A549 (cell line): ENCODE data around the gene CDK5R1. TPM values are rescaled to one million over a fixed set of nuclear protein-coding genes. Genes with fewer than 3 reads are reported as not detected.

Experiments used
- ATAC-seq, 2 experiments: fragments of 200-7000 bp in 1 of 2; fragments of >200 bp in 1 of 2; cut with Nextera tagmentation in 1 of 2; cut with Tn5 transposase in 1 of 2; 3 replicates each; pipeline versions ENCODE4 v1.8.0 to v1.9.1; 2018 to 2020; ENCODE audit warnings: mild to moderate bottlenecking in 1 of 2, moderate library complexity in 1 of 2
- CTCF ChIA-PET: fragments of 300-600 bp; sonication (Branson Sonifier 250); formaldehyde crosslinking; extraction: SDS; loops from one replicate; lab custom pipeline; 2021; ENCODE audit warnings: antibody characterized with exemption, inconsistent platforms; lab: Yijun Ruan, JAX
- POLR2A ChIA-PET: fragments of 350-600 bp; formaldehyde crosslinking; extraction: SDS; loops from one replicate; lab custom pipeline; 2021; ENCODE audit warnings: antibody characterized with exemption, inconsistent platforms; lab: Yijun Ruan, JAX
- DNase-seq, 2 experiments: peaks; one replicate each; pipeline versions ENCODE4 v3.0.0 to v3.0.0-alpha.2; 2011 to 2016; ENCODE audit warnings: low read depth in 1 of 2, low spot score in 1 of 2
- FAIRE-seq: peaks from 2 replicates; lab custom pipeline; 2011; peaks lifted over from hg19 to GRCh38; lab: Jason Lieb, UNC
- H3K27ac ChIP-seq, 2 experiments: fragments of >200 bp; sonication (Bioruptor Twin); formaldehyde crosslinking; 3 replicates each; pipeline ENCODE4 v1.5.1; 2016 to 2017
- H3K4me1 ChIP-seq: fragments of >200 bp; sonication (Bioruptor Twin); formaldehyde crosslinking; 3 replicates; pipeline ENCODE4 v1.6.1; 2016
- H3K4me2 ChIP-seq: fragments of >200 bp; sonication (Bioruptor Twin); formaldehyde crosslinking; 3 replicates; pipeline ENCODE4 v1.6.1; 2016
- H3K4me3 ChIP-seq: fragments of >200 bp; sonication (Bioruptor Twin); formaldehyde crosslinking; 3 replicates; pipeline ENCODE4 v1.5.1; 2016
- H3K9me3 ChIP-seq: fragments of >200 bp; sonication (Bioruptor Twin); formaldehyde crosslinking; 3 replicates; pipeline ENCODE4 v1.6.1; 2016
- CBX8 ChIP-seq: fragments of 200-600 bp; sonication (generic); IDR thresholded peaks from 2 replicates; pipeline ENCODE4 v1.6.1; 2016
- CEBPB ChIP-seq, 2 experiments: fragments of >200 bp in 1 of 2; sonication (Bioruptor Twin) in 1 of 2; formaldehyde crosslinking in 1 of 2; IDR thresholded peaks; 2 replicates each; pipeline ENCODE4 v1.6.1; 2012 to 2016
- CHD2 ChIP-seq: fragments of 150-350 bp; IDR thresholded peaks from 2 replicates; pipeline ENCODE4 v1.6.1; 2014; ENCODE audit warnings: low read length; ENCODE audit not compliant: partially characterized antibody
- CTCF ChIP-seq: fragments of >200 bp; sonication (Bioruptor Twin); formaldehyde crosslinking; IDR thresholded peaks from 3 replicates; pipeline ENCODE4 v1.5.1; 2016
- EHMT2 ChIP-seq: fragments of 200-600 bp; sonication (generic); IDR thresholded peaks from 2 replicates; pipeline ENCODE4 v1.6.1; 2016; ENCODE audit warnings: antibody characterized with exemption, low read depth, mild to moderate bottlenecking, moderate library complexity
- ESRRA ChIP-seq: fragments of 150-350 bp; IDR thresholded peaks from 2 replicates; pipeline ENCODE4 v1.6.1; 2014; ENCODE audit warnings: mild to moderate bottlenecking, low read length, borderline replicate concordance
- GATA3 ChIP-seq: IDR thresholded peaks from 2 replicates; pipeline ENCODE4 v1.6.1; 2012; ENCODE audit warnings: borderline replicate concordance
- HES2 ChIP-seq: fragments of >200 bp; sonication (Bioruptor Twin); formaldehyde crosslinking; IDR thresholded peaks from 2 replicates; pipeline ENCODE4 v1.6.1; 2016
- HOXA7 ChIP-seq: fragments of 250-450 bp; sonication (Bioruptor Pico); IDR thresholded peaks from 2 replicates; pipeline ENCODE4 v1.5.0; 2020; ENCODE audit warnings: mild to moderate bottlenecking, moderate library complexity
- HOXB13 ChIP-seq: fragments of 250-450 bp; sonication (Bioruptor Pico); IDR thresholded peaks from 2 replicates; pipeline ENCODE4 v1.5.0; 2020; ENCODE audit warnings: low read depth, mild to moderate bottlenecking, moderate library complexity
- KDM1A ChIP-seq: fragments of 200-600 bp; sonication (generic); IDR thresholded peaks from 2 replicates; pipeline ENCODE4 v1.6.1; 2016; ENCODE audit warnings: low read depth, mild to moderate bottlenecking
- MAFK ChIP-seq: fragments of 450-650 bp; IDR thresholded peaks from 2 replicates; pipeline ENCODE4 v1.6.1; 2014; ENCODE audit not compliant: partially characterized antibody
- MAX ChIP-seq: IDR thresholded peaks from 2 replicates; pipeline ENCODE4 v1.6.1; 2012
- MYC ChIP-seq: IDR thresholded peaks from 2 replicates; pipeline ENCODE4 v1.6.1; 2012; ENCODE audit warnings: mild to moderate bottlenecking, inconsistent platforms, low read length, improper control_type of control experiment, borderline replicate concordance
- NFE2L2 ChIP-seq: fragments of 150-350 bp; conservative IDR thresholded peaks from 2 replicates; pipeline ENCODE4 v1.6.1; 2014; ENCODE audit warnings: low read length
- NPAS2 ChIP-seq: fragments of 250-450 bp; sonication (Bioruptor Pico); IDR thresholded peaks from 2 replicates; pipeline ENCODE4 v1.8.0; 2022; ENCODE audit warnings: mild to moderate bottlenecking, moderate library complexity, borderline replicate concordance
- PBX3 ChIP-seq: IDR thresholded peaks from 2 replicates; pipeline ENCODE4 v1.6.1; 2012
- PHF8 ChIP-seq: fragments of 200-600 bp; sonication (generic); IDR thresholded peaks from 2 replicates; pipeline ENCODE4 v1.6.1; 2016; ENCODE audit warnings: low read depth, mild to moderate bottlenecking, antibody characterized with exemption, moderate library complexity, borderline replicate concordance
- POLR2A ChIP-seq: IDR thresholded peaks from 2 replicates; pipeline ENCODE4 v1.6.1; 2012; ENCODE audit warnings: mild to moderate bottlenecking, low read length
- POLR2AphosphoS2 ChIP-seq: conservative IDR thresholded peaks from 2 replicates; pipeline ENCODE4 v1.6.1; 2012; ENCODE audit warnings: low read length, improper control_type of control experiment, inconsistent platforms
- RAD21 ChIP-seq, 2 experiments: fragments of >200 bp in 1 of 2; sonication (Bioruptor Twin) in 1 of 2; formaldehyde crosslinking in 1 of 2; IDR thresholded peaks in 1 of 2; conservative IDR thresholded peaks in 1 of 2; 2 replicates in 1 of 2; 3 replicates in 1 of 2; pipeline ENCODE4 v1.6.1; 2012 to 2018; ENCODE audit warnings: inconsistent platforms in 1 of 2
- RNF2 ChIP-seq: fragments of 200-600 bp; sonication (generic); IDR thresholded peaks from 2 replicates; pipeline ENCODE4 v1.6.1; 2016; ENCODE audit warnings: low read depth, mild to moderate bottlenecking, antibody characterized with exemption, moderate library complexity, borderline replicate concordance
- SMC3 ChIP-seq: fragments of >200 bp; sonication (Bioruptor Twin); formaldehyde crosslinking; IDR thresholded peaks from 3 replicates; pipeline ENCODE4 v1.6.1; 2018; ENCODE audit warnings: inconsistent platforms
- TFCP2L1 ChIP-seq: fragments of 250-450 bp; sonication (Bioruptor Pico); IDR thresholded peaks from 2 replicates; pipeline ENCODE4 v1.5.0; 2021; ENCODE audit warnings: mild to moderate bottlenecking
- TP53 ChIP-seq: fragments of 250-450 bp; sonication (Bioruptor Pico); IDR thresholded peaks from 2 replicates; pipeline ENCODE4 v1.5.0; 2021; ENCODE audit warnings: mild to moderate bottlenecking, moderate library complexity
- ZC3H11A ChIP-seq: fragments of 450-650 bp; IDR thresholded peaks from 2 replicates; pipeline ENCODE4 v1.6.1; 2014; ENCODE audit warnings: antibody characterized with exemption, mild to moderate bottlenecking
- ZNF302 ChIP-seq: fragments of 250-450 bp; sonication (Bioruptor Pico); IDR thresholded peaks from 2 replicates; pipeline ENCODE4 v1.9.0; 2021; ENCODE audit warnings: inconsistent platforms, mild to moderate bottlenecking, moderate library complexity
- WGBS: methylation state at CpG from one replicate; pipeline ENCODE4 v1.1.6; 2017; ENCODE audit errors: missing lambda C conversion rate; 5-methylcytosine and 5-hydroxymethylcytosine counted together
- polyA plus RNA-seq, 4 experiments: library from polyadenylated mRNA; depleted of rRNA in 3 of 4; stranded (reverse); fragments of >200 nt; fragmentation: RNase III in 1 of 4; extraction: RNeasy Plus Mini Kit Qiagen cat#74134 plus additional on column Dnase treatment in 1 of 4; gene quantifications; 2 replicates in 3 of 4; 3 replicates in 1 of 4; pipeline ENCODE4 v1.2.3, GENCODE V29; 2011 to 2017

The CDK5R1 gene
- polyA plus RNA-seq, 2 of the 4 experiments (the other 2 are of a cell fraction), result 0.93 to 2.8 TPM

- Histone ChIP-seq H3K9me3 (no peaks in the 10 kb centered on the region), H3K4me1 (peaks cover 6% of the 10 kb centered on the region; the same call in 1 of the 3 replicates), H3K27ac (no peak overlapping the region), H3K4me2 (no peak overlapping the region), H3K4me3 (no peak overlapping the region)
- FAIRE-seq (peak; percentile 51), ATAC-seq (peak; percentile 50 to 63)
- WGBS, result 67% methylated on average over 6 of the region's 7 CpGs
- CTCF ChIA-PET, result interaction anchor here (0.7 to 23.7 kb wide), 16 partner anchors 8 to 423 kb away, joined by 3 to 298 read pairs (median 5); partner anchors contain the start of gene PSMD11
- TF ChIP-seq CTCF, result peak; percentile 47
- TF ChIP-seq ESRRA, result no peak
- TF ChIP-seq SMC3, result 0 out of 3 replicates have a peak, but pooled peaks have one; percentile 32
- peak; percentile 84; the same call in 1 of the 2 replicates for TF ChIP-seq POLR2AphosphoS2
- TF ChIP-seq RAD21 (conservative IDR thresholded peaks at IDR 0.05 in 1 of 2, IDR thresholded peaks at IDR 0.05 in 1 of 2), result peak; percentile 52
- TF ChIP-seq TP53 (CRISPR knock-in tag), result peak; percentile 77; the same call in 1 of the 2 replicates
- TF ChIP-seq NPAS2 (CRISPR knock-in tag), result no peak
- 0 out of 4 replicates have a peak, but pooled peaks of 1 of the 2 experiments have one; percentile 56 for TF ChIP-seq CEBPB (IDR thresholded peaks at IDR 0.05)
- TF ChIP-seq HOXA7 (CRISPR knock-in tag), result peak; percentile 76; the same call in 1 of the 2 replicates
- TF ChIP-seq, all 56 proteins: peak for 7
- POLR2A ChIA-PET, result no interaction called here
- peak; percentile 69 to 70 for DNase-seq
These were observed 3.3 kb upstream of the CDK5R1 start for GRCh38 chr17:32483451-32484019.

- H3K4me1 ChIP-seq, result peaks cover 6% of the 10 kb centered on the region; the same call in 1 of the 3 replicates
- H3K9me3 ChIP-seq, result no peaks in the 10 kb centered on the region
- no peak for FAIRE-seq
- H3K27ac ChIP-seq, result no peak overlapping the region
- WGBS, result 90% methylated on average over 4 of the region's 4 CpGs
- H3K4me3 ChIP-seq, result no peak overlapping the region
- TF ChIP-seq HOXA7 (CRISPR knock-in tag), result no peak
- TF ChIP-seq PBX3, result no peak
- no peak for TF ChIP-seq ZC3H11A
- no peak for TF ChIP-seq MAFK
- TF ChIP-seq TFCP2L1 (CRISPR knock-in tag), result no peak
- TF ChIP-seq PHF8, result no peak
- no peak for TF ChIP-seq RAD21 (conservative IDR thresholded peaks at IDR 0.05 in 1 of 2, IDR thresholded peaks at IDR 0.05 in 1 of 2)
- no peak for TF ChIP-seq TP53 (CRISPR knock-in tag)
- no peak for TF ChIP-seq ZNF302 (CRISPR knock-in tag)
- CTCF ChIA-PET, result interaction anchor here (0.7 to 23.7 kb wide), 15 partner anchors 10 to 271 kb away, joined by 3 to 298 read pairs (median 4); partner anchors contain the start of gene PSMD11
- no peak overlapping the region for H3K4me2 ChIP-seq
- no peak for DNase-seq
- POLR2A ChIA-PET, result no interaction called here
- ATAC-seq, result peak in 1 of 2 experiments; percentile 2; a peak in 2 of 6 replicates
These were observed 2.7 kb upstream of the CDK5R1 start for GRCh38 chr17:32484041-32484461.

- no peaks in the 10 kb centered on the region for H3K9me3 ChIP-seq
- H3K4me2 ChIP-seq, result no peak overlapping the region
- CTCF ChIA-PET, result interaction anchor here (0.7 to 23.7 kb wide), 8 partner anchors 13 to 270 kb away, joined by 3 to 298 read pairs (median 6); partner anchors contain the start of gene PSMD11
- FAIRE-seq (no peak), DNase-seq (no peak), ATAC-seq (no peak)
- POLR2A ChIA-PET, result interaction anchor here (0.7 kb wide), 1 partner anchor 14 kb away, joined by 3 read pairs; no protein-coding TSS in a partner anchor
- no peak overlapping the region for H3K27ac ChIP-seq
- H3K4me3 ChIP-seq, result no peak overlapping the region
- peaks cover 6% of the 10 kb centered on the region; the same call in 1 of the 3 replicates for H3K4me1 ChIP-seq
- 90% methylated on average over 11 of the region's 11 CpGs for WGBS
- TF ChIP-seq POLR2AphosphoS2, result no peak; the same call in 1 of the 2 replicates
- TF ChIP-seq KDM1A, result no peak
- no peak for TF ChIP-seq ZC3H11A
- TF ChIP-seq CHD2, result no peak
- TF ChIP-seq MAX, result no peak
- no peak for TF ChIP-seq ZNF302 (CRISPR knock-in tag)
- no peak for TF ChIP-seq HOXB13
- TF ChIP-seq POLR2A, result no peak
- no peak for TF ChIP-seq PHF8
- no peak for TF ChIP-seq NFE2L2
- no peak for TF ChIP-seq CBX8
- TF ChIP-seq MYC, result no peak
- no peak for TF ChIP-seq HES2
- TF ChIP-seq GATA3, result no peak
- no peak for TF ChIP-seq EHMT2
- TF ChIP-seq RNF2, result no peak
- no peak for TF ChIP-seq TFCP2L1 (CRISPR knock-in tag)
These were observed 2.2 kb upstream of the CDK5R1 start for GRCh38 chr17:32484628-32485027.
